ENCODE results near the gene GAS7.

GRCh38 chr17:9872852-9873251, 325.6 kb downstream of the GAS7 start:
- TF ChIP-seq BHLHE40 (IDR thresholded peaks at IDR 0.05; ENCODE audit: borderline replicate concordance): no peak
- TF ChIP-seq ELF4 (IDR thresholded peaks at IDR 0.05): no peak
- TF ChIP-seq CTBP1 (IDR thresholded peaks at IDR 0.05; ENCODE audit: borderline replicate concordance): no peak
- TF ChIP-seq HDGF (IDR thresholded peaks at IDR 0.05; ENCODE audit: borderline replicate concordance): no peak
- TF ChIP-seq FOXM1 (IDR thresholded peaks at IDR 0.05; ENCODE audit: borderline replicate concordance): no peak
- no peak for TF ChIP-seq SUZ12 (IDR thresholded peaks at IDR 0.05)
- no peak for TF ChIP-seq TARDBP (IDR thresholded peaks at IDR 0.05)
